ENCODE measurements around the gene CDK2. TPM values are rescaled to one million over a fixed set of nuclear protein-coding genes. Genes with fewer than 3 reads are reported as not detected.

The CDK2 gene
- total RNA-seq, 4 donors from 2014 or later = 13.9 to 17.2 (median 15.8) TPM

DNA sequence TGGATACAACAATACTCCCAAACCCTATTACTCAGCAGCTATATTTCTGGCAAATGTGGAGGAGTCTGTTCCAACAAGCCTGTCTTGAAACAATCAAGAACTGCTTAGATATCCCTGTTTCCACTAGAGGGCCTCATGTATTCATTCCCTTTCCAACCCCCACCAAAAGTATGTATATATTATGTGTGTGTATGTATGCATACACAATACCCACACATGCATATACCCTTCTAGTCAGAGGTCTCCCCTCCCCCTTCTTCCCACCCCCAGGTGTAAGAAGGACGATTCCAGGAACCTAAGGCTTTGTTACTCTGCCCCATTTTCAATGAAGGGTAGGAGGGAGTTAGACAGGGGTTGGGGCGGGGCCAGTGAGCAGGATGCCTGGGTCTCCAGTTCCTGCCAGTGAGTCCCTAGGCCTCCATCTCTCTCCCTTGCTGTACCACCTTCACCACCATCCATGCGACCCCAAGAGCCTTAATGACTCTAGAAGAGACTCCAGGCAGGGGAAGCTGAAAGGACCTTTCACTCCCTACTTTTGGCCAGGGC, 35.8 kb upstream of the CDK2 start, which contains the start of gene DGKA:
Gene DGKA, plus strand, starts transcription at position 392 of the 546 bp plus-strand sequence. CDS start 5,342 bp downstream, outside the sequence.
- Histone ChIP-seq H3K4me3 (replicated peaks in 1 of 3) (peak within 1 kb of the TSS; percentile 53 to 69 (median 68)), H3K4me1 (peaks cover 17 to 44% of the 10 kb centered on the region in 2 donors), H3K27ac (peak within 1 kb of the TSS; percentile 30 to 74 (median 69)), H3K9me3 (no peaks in the 10 kb centered on the region), H3K27me3 (no peaks in the 10 kb centered on the region), H3K36me3 (no peaks in the 10 kb centered on the region)
- WGBS, 2 donors = 45 to 52% methylated on average over 3 of the region's 3 CpGs
- intact Hi-C loops (cut with DNase I) = no loop called here
- TF ChIP-seq, protein P1, sequence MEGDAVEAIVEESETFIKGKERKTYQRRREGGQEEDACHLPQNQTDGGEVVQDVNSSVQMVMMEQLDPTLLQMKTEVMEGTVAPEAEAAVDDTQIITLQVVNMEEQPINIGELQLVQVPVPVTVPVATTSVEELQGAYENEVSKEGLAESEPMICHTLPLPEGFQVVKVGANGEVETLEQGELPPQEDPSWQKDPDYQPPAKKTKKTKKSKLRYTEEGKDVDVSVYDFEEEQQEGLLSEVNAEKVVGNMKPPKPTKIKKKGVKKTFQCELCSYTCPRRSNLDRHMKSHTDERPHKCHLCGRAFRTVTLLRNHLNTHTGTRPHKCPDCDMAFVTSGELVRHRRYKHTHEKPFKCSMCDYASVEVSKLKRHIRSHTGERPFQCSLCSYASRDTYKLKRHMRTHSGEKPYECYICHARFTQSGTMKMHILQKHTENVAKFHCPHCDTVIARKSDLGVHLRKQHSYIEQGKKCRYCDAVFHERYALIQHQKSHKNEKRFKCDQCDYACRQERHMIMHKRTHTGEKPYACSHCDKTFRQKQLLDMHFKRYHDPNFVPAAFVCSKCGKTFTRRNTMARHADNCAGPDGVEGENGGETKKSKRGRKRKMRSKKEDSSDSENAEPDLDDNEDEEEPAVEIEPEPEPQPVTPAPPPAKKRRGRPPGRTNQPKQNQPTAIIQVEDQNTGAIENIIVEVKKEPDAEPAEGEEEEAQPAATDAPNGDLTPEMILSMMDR (IDR thresholded peaks at IDR 0.05) = peak in 5 of 6 experiments; percentile 21 to 48 (median 36)
- no peak for TF ChIP-seq POLR2A (IDR thresholded peaks at IDR 0.05)
- peak; percentile 24 to 27 for DNase-seq

DNA sequence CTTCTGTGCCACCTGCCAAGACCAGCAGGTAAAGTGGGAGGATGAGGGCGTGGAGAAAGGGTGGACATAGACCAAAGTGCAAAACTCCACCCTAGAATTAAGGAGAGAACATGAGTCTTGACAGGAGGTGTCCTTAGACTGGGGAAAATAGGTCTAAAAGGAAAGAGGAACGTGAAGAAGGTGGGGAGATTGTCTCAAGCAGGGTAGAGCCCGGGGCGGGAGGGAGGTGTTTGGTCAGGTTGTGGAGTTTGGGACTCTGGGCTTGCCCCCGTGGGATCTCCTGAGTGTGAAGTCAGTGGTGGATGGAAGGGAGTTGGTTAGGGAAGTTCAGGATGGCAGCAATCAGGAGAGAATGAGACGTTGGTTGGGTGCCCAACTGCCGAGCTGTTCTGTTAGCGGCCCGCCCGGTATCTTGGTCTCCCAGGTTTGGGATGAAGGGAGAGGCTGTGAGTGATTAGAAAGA, 35.3 kb upstream of the CDK2 start:
- no peaks in the 10 kb centered on the region for H3K36me3 ChIP-seq
- peak overlapping the region; percentile 53 to 69 (median 68) for H3K4me3 ChIP-seq (replicated peaks in 1 of 3)
- no peaks in the 10 kb centered on the region for H3K27me3 ChIP-seq
- 17 to 19% methylated on average over 10 of the region's 10 CpGs for WGBS, 2 donors
- intact Hi-C loops (cut with DNase I) = no loop called here
- peak; percentile 8 to 14 for DNase-seq
- no peak for TF ChIP-seq POLR2A (IDR thresholded peaks at IDR 0.05)
- TF ChIP-seq, protein P1 (IDR thresholded peaks at IDR 0.05) = no peak
- peaks cover 17 to 38% of the 10 kb centered on the region in 2 donors for H3K4me1 ChIP-seq
- H3K9me3 ChIP-seq = no peaks in the 10 kb centered on the region
- peak overlapping the region; percentile 30 to 74 (median 69) for H3K27ac ChIP-seq

GRCh38 chr12:55931780-55932550, 34.7 kb upstream of the CDK2 start:
- peak; percentile 56 to 59 for DNase-seq
- Histone ChIP-seq H3K4me3 (replicated peaks in 1 of 3) (peak overlapping the region; percentile 53 to 69 (median 68)), H3K36me3 (no peaks in the 10 kb centered on the region), H3K27ac (peak overlapping the region; percentile 30 to 74 (median 69)), H3K9me3 (no peaks in the 10 kb centered on the region), H3K4me1 (peaks cover 17 to 38% of the 10 kb centered on the region in 2 donors), H3K27me3 (no peaks in the 10 kb centered on the region)
- intact Hi-C loops (cut with DNase I) = no loop called here
- 2% methylated on average over 21 to 38 of the region's 60 CpGs for WGBS, 2 donors
- TF ChIP-seq, protein P1 (IDR thresholded peaks at IDR 0.05) = no peak
- TF ChIP-seq POLR2A (IDR thresholded peaks at IDR 0.05) = peak in 1 of 2 donors; percentile 17

GRCh38 chr12:55932551-55932910, 34.1 kb upstream of the CDK2 start:
- H3K27ac ChIP-seq = peak overlapping the region in 2 of 3 donors; percentile 21 to 30
- H3K4me1 ChIP-seq = peaks cover 17 to 38% of the 10 kb centered on the region in 2 donors
- TF ChIP-seq POLR2A (IDR thresholded peaks at IDR 0.05) = no peak
- TF ChIP-seq, protein P1 (IDR thresholded peaks at IDR 0.05) = no peak
- no peak for DNase-seq
- no peaks in the 10 kb centered on the region for H3K9me3 ChIP-seq
- intact Hi-C loops (cut with DNase I) = no loop called here
- WGBS, 2 donors = 13% methylated on average over 4 of the region's 4 CpGs
- peak overlapping the region; percentile 53 to 69 (median 68) for H3K4me3 ChIP-seq (replicated peaks in 1 of 3)
- no peaks in the 10 kb centered on the region for H3K36me3 ChIP-seq
- no peaks in the 10 kb centered on the region for H3K27me3 ChIP-seq

All from thyroid gland (tissue), 4 donors.